Hematopoietic multipotent progenitor cell treated with erythropoietin and hydrocortisone succinate and interleukin-3 and kit ligand, for 6 days (in vitro differentiated cells): ENCODE measurements around the gene AHI1.

ENCODE experiments used
- DNase-seq: peaks from one replicate; pipeline ENCODE4 v3.0.0-alpha.2; 2015

AHI1 gene

GRCh38 chr6:135323979-135324378 is 173.6 kb downstream of the AHI1 start:
- DNase-seq, result no peak

DNA sequence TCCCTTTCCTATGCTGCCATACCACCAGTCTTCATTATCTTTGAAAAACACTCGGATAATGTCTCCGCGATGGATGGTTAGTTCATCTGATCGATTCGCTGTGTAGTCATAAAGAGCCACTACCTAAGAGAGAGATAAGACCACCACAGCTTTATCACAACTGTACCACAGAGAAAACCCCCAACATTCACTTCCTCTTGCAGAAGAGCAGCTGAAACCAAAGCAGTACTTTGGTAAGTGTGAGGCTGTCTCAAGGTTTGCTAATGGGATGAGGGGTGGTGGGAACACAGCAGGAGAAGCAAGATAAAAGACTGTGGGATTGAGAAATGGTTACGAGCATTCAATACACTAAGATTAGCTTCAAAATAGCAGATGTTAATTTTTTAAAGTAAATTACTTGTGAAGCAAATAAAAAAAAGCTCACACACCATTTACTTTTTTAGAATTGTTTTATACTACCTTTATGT is 174.3 kb downstream of the AHI1 start:
- peak; percentile 99 for DNase-seq

- DNase-seq, result peak; percentile 78
Measured at GRCh38 chr6:135322427-135323201, 174.9 kb downstream of the AHI1 start.

GRCh38 chr6:135320721-135321621 is 176.6 kb downstream of the AHI1 start:
- peak; percentile 97 for DNase-seq

GRCh38 chr6:135319819-135320218 is 177.7 kb downstream of the AHI1 start:
- DNase-seq, result peak; percentile 30

GRCh38 chr6:135318738-135319469 is 178.6 kb downstream of the AHI1 start:
- DNase-seq, result peak; percentile 35

GRCh38 chr6:135314543-135314942 is 183.0 kb downstream of the AHI1 start:
- DNase-seq, result no peak

- no peak for DNase-seq
Measured at GRCh38 chr6:135311446-135312200, 185.9 kb downstream of the AHI1 start.

DNA sequence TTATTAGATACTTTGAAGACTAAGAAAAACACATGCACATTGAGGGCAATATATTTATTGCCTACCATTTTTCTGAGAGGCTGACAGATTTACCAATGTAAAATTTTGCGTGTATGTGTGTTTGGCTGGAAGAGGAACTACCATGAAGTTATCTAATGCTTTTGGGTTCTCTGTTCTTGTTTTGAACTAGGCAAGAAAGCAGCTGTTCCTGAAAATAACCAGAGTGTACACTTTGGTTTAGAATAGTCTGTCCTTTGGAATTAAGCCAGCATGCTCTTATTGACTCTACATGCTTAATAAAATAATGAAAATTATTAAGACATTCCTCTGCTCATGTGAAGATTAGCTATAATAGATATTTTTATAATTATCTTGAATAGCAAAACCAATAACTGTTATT is 187.2 kb downstream of the AHI1 start:
- DNase-seq, result peak; percentile 65

GRCh38 chr6:135306740-135307420 is 190.7 kb downstream of the AHI1 start:
- peak; percentile 43 for DNase-seq

- DNase-seq, result no peak
Measured at GRCh38 chr6:135306166-135306565, 191.4 kb downstream of the AHI1 start.

DNA sequence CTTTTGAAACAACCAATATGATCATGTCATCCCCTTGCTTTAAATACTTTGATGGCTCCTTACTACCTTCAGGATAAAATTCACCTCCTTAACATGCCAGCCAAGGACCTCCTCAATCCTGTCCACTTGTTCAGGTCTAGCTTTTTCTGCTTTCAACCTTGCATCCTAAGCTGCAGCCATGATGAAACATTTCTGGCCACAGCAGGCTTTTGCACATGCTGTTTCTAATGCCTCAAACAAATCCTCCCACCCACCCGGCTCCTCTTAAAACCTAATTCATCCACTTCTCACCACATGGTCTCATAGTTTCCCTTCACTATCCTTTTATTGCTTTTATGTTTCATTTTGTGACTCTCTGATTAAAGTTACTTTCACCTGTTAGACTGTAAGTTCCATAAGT is 191.9 kb downstream of the AHI1 start:
- no peak for DNase-seq

DNA sequence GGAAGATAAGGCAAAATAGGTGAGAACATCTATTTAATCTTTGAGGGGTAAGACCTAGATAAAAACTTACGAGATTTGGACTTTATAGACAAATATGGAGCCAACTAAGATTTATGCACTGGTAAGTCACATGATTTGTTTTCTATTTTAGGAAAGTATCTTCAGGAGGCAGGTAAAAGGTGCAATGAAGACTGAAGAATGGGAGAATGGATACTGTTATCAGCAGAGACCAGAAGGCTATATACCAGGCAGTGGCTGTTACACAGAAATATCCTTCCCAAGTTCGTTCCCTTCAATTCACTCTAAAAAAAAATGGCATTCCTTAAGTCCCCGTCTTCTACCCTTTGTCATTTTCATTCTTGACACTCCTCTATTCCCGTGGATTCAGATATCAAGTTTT is 192.7 kb downstream of the AHI1 start:
- no peak for DNase-seq

- DNase-seq, result no peak
Measured at GRCh38 chr6:135301304-135301703, 196.2 kb downstream of the AHI1 start.

DNA sequence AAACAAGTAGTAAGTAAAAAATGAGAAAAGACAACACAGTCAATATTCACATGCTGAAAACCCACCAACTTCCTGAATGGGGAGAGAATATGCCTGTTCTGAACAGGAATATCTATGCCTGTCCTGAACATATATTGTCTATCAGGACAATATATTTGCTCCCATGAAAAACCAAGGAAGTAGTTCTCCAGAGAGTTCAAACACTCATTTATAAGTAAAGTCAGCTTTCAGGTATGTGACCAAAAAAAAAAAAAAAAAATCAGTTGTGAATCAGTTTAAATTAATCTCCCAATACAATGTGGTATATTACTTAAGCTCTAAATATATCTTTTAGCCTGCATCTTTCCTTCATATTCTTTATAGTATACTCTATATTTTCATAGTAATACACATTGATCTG is 197.0 kb downstream of the AHI1 start:
- DNase-seq, result no peak

GRCh38 chr6:135299256-135299655 is 198.3 kb downstream of the AHI1 start:
- DNase-seq, result no peak

- no peak for DNase-seq
Measured at GRCh38 chr6:135298455-135298854, 199.1 kb downstream of the AHI1 start.

- no peak for DNase-seq
Measured at GRCh38 chr6:135296715-135297114, 200.8 kb downstream of the AHI1 start.

- no peak for DNase-seq
Measured at GRCh38 chr6:135295085-135295484, 202.5 kb downstream of the AHI1 start.

GRCh38 chr6:135291288-135292076 is 206.1 kb downstream of the AHI1 start:
- peak; percentile 58 for DNase-seq

DNA sequence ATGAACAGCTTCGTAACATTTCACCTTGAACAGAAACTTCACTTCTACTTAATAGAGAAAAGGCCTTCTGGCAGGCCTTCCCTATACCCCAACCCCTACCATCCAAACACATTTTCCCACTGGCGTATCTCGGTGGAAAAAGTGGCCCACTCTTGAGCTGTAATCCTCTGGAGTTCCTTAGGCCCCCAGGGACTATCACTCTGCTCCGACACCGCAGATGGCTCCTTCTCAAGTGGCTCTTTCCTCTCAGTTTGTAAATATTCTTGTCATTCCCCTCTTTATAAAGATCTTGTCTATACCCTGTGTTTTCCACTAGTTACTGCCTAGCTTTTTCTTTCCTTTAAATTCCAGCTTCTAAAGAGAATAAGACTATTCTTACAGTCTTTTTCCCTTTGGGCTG is 207.7 kb downstream of the AHI1 start:
- DNase-seq, result no peak
